AG20443 (cell line): ENCODE measurements around the gene TUBB6.

Experiments
- DNase-seq: peaks from one replicate; pipeline ENCODE4 v3.0.0; 2012; ENCODE audit warnings: low spot score, mixed read lengths

Gene TUBB6

DNA sequence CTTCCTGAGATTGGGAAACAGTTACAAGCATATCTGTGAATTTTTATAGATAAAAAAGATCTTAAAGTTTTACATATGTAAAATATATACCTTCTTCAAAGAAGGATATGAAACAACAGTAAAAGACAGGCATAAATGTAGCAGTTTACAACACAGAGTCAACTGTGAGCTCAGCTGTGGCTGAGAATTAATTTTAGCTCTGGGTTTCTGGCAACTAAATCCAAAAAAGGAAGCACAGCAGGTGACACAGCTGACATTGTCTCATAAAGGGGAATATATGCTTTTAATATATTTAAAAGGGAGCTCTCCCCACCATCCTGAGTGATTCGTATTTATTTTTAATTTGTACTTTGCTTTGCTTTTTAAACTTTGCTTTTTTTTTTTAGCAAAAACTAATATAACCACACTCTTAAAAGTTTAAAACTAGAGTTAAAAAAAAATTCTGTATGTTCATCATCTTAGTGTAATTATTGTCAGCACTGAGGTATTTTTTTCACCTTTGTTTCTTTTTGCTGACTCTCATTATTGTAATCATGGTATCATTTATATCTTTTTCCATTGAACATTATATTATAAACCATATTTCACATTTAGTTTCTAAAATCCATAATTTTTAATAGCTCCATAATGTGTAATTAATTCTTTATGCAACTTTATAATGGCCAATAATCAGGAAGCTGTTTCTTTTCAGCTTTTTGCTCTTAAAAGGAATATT lies 6.7 kb downstream of the TUBB6 start:
- no peak for DNase-seq

DNA sequence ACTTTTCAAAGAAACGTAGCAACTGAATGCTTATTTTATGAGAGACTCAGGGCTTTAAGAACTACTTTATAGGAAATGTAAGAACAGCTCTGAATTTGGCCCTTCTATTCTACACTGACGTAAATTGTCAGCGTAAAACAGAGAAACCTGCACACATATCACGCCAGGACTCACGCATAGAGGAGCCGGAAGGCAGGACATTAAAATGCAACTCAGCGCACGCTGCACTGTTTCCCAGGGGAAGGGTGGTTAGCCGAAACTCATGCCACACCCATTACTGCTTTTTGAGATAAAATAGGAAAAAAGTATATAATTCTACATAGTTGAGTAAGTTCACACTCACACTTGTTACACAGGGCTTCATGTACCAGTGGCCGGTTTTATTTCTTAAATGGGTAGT lies 7.4 kb downstream of the TUBB6 start:
- DNase-seq = no peak

DNA sequence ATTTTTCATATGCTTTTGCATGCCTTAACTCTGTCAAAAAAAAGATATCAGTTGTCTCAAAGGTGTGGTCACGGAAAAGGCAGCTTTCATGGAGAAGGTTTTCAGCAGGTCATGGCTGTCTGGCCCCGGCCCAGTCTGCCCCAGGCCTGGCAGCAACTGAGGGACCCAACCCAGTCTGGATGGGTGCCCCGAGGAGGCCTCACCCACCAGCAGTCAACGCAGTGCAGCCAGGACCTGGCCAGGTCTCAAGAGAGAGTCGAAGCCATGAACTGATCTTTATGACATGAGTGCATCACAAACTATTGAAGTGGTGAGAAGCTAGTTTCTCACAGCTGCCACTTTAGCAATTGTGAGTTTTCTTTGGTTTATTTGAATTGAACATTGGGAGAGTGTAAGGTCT lies 7.9 kb downstream of the TUBB6 start:
- no peak for DNase-seq

DNA sequence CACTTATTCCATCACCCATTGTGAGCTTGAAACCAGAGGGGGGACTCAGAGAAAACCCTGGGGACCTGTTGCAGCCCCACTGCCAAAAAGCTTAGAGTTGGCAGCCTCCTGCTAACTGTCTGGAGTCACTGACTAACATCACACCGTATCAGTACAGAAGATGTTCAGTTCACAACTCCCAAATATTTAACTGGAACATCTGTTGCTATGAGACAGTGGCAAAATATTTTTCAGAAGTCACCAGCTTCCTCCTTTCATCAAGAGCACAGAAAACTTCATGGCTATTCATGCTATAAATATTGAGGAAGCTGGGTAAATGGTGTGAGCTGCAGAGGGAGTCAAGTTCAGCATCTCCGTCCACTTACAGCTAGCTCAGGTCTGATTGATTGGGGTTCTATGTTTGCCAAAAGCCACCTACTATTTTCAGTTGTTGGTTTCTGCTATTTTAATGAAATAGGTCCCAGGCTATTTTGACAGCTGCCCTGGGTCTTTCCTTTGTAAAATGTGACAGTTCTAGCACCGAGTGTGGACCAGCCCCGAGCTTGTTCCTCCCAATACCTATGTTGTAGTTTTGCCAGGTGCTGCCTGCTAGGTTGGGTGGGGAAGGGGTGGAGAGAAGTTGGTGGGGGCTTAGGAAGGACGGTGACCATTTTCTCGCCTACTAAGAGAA lies 9.8 kb downstream of the TUBB6 start:
- peak; percentile 59 for DNase-seq

DNA sequence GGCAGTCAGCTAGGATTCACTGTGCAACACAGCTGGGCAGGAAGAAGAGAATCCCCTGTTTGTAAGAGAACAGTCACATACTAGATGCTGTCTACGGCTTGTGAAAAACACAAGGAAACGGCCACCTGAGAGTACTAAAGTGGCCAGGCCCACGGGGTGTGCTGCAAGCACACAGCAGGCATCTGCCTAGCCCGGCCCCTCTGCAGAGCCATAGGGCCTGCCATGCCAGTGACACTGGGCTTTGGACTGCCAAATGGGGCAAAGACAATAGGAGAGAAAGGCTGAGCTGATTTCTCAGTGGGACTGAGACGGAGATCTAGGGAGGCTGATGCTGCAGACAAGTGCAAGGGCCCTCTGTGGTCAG lies 10.3 kb downstream of the TUBB6 start:
- no peak for DNase-seq

DNA sequence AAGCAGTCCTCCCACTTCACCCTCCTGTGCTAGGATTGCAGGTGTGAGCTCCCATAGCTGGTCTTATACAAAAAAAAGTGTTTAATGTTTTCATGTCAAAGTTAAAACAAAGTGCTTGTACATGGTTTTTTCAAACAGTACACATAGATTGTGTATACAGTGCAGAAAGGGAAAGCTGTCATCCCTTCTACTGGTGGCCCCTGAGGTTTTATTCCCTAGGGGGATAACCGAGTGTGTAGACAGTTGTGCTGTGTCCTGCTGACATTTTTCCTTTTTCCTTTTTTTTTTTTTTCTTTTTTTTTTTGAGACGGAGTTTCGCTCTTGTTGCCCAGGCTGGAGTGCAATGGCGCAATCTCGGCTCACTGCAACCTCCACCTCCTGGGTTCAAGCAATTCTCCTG lies 10.8 kb downstream of the TUBB6 start:
- no peak for DNase-seq

DNA sequence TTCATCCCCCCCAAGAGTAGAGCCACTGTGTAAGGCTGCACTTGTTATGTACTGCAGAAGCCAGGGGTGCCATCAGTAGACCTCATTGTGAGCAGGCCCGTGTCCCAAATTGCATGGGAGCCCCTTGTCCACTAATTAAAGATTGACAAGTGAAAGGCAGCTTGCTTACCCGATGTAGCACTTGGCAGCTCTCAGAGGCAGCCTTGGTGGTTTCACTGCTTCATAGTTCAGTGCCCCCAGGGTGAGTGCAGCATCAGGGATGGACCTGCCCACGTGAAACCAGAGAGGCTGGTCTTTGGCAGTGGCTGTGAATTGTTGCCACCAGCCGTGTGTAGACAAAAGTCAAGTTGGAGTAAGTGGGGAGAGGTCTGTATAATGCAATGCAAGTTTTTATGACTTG lies 13.3 kb downstream of the TUBB6 start:
- no peak for DNase-seq

DNA sequence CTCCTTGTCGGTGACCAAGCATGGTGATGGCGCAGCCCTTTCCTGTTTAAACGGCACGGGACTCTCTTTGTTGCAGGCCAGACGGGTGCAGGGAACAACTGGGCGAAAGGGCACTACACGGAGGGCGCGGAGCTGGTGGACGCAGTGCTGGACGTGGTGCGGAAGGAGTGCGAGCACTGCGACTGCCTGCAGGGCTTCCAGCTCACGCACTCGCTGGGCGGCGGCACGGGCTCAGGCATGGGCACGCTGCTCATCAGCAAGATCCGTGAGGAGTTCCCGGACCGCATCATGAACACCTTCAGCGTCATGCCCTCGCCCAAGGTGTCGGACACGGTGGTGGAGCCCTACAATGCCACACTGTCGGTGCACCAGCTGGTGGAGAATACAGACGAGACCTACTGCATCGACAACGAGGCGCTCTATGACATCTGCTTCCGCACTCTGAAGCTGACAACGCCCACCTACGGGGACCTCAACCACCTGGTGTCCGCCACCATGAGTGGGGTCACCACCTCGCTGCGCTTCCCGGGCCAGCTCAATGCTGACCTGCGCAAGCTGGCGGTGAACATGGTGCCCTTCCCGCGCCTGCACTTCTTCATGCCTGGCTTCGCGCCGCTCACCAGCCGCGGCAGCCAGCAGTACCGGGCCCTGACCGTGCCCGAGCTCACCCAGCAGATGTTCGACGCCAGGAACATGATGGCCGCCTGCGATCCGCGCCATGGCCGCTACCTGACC lies 17.1 kb downstream of the TUBB6 start:
- no peak for DNase-seq

DNA sequence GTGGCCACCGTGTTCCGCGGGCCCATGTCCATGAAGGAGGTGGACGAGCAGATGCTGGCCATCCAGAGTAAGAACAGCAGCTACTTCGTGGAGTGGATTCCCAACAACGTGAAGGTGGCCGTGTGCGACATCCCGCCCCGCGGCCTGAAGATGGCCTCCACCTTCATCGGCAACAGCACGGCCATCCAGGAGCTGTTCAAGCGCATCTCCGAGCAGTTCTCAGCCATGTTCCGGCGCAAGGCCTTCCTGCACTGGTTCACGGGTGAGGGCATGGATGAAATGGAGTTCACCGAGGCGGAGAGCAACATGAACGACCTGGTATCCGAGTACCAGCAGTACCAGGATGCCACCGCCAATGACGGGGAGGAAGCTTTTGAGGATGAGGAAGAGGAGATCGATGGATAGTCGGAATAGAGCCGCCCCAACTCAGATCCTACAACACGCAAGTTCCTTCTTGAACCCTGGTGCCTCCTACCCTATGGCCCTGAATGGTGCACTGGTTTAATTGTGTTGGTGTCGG lies 17.7 kb downstream of the TUBB6 start:
- no peak for DNase-seq

DNA sequence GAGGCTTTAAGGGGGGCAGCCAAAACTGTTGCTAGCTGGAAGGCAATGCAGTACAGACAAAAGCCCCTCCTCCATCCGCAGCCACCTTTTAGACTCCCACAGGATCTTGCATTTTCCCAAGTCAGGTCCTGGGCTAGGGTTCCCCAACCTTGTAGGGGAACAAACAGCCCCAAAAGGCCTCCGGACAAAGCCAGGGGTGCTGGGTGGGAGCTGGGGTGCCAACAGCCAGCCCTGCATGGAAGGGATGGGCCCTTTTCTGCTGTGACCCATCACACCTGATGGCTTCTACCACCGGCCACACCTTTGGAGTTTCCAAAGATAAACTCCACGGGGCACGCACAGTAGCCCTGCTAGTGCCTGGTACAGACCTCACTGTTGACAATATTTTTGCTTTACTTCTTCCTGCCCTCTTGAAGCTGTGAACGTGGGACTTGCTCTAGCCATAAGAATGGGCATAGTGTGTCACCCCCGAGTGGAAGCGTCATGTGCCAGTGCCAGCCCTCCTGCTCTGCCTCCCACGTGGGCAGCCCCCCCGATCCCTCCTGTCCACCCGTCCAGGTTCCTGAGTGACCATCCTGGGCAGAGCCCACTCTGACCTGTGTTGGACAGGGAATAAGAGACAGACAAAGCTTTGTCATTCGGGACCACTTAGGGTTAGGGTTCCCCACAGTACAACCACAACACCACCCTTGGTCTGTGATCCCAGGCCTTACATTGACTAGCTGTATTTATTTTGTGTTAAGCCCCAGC lies 18.8 kb downstream of the TUBB6 start:
- no peak for DNase-seq

DNA sequence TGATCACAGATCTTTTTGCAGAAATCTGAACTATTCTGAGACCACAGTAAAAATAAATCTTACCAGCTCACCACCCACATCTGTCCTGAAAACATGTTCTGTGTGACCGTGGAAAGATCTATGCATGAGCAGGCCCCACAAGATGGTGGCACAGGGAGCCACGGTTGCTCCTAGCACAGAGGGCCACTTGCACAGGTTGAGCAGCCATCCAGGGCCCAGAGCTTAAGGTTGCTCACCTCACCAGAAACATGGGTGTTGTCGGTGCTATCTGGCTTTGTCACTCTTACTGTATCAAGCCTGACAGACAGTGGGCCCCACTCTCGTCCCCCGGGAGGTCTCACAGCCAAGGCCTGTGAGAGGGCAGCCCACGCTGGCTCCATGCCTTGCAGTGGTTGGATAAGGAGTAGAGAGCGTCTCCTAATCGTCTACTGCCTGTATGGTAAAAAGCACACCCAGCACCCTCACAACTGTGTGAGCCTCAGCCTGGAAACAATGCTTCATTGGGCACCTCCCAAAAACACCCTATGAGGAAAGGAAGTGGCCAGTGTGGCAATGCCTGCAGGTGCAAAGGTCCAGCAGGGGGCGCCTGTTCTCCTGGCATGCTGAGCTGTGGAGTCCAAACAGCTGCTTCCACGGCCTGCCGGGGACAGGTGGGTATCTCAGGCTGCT lies 19.6 kb downstream of the TUBB6 start:
- peak; percentile 90 for DNase-seq

DNA sequence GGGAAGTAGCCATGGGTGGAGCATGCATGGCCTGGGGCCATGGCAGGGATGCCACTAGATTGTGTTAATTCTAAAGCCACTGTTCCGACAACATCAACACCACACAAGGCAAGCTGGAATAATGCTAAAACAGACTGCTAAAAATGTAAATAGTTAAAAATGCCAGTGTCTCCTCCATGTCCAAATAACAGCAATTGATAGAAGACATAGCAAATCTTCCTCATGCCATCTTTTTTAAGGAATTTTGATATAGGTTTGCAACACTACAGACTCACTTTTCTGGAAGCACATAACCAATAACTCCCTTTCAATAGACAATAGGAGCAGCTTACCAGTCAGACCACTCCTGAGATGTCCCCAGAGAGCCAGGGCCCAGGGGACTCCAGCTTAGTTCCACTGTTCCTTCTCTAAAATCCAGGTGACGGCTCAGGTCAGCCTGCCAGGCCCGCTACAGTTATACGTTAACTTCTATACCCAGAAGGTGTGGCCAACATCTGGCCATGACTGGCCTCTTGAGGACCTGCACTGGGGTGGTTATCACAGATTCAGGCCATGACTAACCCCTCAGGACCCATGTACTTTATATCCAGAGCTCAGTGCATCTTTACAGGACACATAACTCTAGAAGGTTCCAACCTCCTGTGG lies 20.3 kb downstream of the TUBB6 start:
- DNase-seq = no peak

DNA sequence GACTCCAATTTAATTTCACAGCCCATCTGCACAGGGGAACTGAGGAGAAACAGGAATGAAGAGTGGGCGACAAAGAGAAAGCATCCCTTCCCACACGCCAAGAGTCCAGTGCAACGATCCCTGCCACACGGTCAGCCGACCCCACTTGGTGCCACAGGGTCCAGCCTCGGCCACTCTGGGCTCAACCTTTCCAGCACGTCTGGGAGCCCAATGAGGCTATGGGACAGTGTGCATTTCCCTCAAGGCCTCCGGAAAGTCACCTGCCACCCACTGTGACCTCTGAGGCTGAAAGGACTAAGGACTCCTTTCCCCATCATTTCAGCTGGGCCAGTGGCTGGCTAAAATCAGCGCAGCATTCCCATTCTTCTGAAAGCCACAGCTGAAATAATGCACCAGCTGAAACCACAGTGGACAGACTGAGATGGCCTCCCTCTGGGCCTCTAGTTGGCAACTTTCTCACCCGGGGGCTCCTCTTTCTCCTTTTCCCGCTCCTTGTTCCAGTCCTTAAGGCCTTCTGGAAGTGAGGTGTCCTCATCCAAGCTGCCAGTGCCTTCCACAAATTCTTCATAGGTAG lies 21.2 kb downstream of the TUBB6 start:
- DNase-seq = no peak

DNA sequence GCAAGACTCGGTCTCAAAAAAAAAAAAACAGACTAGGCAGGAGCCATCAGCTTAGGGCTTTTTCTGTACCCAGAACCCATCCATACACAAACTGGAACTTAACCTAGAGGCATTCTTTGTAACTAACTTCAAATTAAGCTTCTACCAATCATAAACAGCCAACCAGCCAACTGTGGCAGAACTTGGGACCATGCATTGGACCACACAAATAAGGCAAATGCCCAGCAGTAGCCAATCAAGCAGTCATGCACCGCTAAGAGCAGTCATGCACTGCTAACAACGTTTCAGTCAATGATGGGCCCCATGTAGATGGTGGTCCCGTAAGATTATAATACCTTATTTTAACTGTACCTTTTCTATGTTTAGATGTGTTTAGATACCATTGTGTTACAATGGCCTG lies 22.7 kb downstream of the TUBB6 start:
- DNase-seq = no peak

DNA sequence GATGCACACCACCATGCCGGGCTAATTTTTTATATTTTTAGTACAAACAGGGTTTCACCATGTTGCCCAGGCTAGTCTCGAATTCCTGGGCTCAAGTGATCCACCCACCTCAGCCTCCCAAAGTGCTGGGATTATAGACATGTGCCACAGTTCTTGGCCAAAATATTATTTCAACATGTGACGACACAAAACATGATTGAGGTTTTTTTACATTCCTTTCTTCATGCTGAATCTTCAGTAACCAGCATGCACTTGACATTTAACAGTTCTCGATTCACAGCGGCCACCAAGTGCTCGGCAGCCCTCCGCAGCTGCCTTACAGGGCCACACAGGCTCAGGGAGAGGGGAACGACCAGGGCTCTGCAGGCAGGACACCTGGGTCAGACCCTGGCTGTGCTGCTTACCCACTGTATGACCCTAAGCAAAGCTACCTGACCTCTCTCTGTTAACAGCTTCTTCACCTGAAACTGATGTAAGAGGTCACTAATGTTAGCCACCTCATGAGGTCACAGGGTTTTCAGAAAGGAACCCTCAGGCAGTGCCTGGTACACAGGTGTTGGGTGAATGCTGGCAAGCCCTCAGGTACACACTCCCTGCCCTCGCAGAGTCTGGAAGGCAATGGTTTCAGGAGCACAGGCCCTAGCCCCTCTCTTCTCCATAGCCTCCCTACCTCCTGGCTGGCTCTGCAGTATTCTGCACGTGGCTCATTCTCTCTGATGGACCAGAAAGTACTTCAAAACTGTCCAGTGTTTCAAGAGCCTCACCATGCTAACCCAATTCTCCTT lies 25.7 kb downstream of the TUBB6 start:
- DNase-seq = no peak

DNA sequence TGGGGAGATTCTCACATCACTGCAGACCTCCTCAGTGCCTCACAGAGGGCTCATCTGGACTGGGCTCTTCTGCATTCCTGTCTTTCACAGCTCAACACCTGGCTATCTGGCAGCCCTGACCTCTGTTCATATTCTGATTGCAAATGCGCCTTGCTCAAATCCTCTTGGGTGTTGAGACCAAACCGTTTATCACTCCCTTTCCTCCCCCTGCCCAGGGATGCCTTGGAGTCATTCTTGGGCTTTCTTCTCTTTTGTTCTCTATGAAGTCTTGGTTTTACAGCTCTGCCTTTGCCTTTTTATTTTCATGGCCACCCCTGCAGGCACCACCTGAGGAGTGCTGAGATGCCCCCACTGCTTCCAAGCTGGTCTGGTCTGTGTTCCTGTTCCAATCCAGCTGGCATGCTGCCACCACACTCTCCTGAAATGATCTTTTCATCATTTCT lies 26.3 kb downstream of the TUBB6 start:
- no peak for DNase-seq

DNA sequence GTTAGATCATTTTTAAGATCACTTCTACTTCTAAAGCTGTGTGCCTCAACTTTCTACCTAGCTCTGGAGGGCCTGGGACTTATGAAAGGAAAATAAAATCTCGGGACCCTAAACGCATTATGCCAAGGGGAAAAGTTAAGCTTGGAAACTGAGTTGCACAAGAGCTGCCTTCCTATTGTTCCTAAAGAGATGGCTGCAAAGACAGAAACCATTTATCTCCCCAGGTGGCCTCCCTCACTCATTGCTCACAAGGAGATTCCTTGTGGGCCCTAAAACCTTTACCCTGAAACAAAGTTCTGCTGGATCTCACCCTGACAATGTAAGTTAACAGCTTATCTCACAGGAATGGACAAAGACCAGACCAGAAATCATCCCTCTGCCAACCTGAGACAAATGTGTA lies 26.8 kb downstream of the TUBB6 start:
- DNase-seq = no peak

DNA sequence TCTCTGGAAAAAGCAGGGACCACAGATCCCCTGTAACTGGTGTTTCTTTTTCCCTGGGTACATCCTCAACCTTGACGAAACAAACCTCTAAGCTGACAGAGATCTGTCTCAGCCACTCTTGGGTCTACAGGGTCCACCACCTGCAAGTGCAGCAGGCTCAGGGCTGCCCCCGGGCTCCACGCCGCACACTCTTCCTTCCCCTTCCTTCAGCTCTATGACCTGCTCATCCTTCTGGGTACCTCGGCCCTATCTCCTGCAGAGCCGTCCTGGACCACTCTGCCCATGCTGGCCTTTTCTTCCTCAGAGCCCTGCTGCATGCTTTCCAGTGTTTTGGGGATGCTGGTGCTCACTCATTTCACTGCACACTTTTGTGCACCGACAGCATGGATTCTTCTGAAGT lies 27.5 kb downstream of the TUBB6 start:
- DNase-seq = no peak

DNA sequence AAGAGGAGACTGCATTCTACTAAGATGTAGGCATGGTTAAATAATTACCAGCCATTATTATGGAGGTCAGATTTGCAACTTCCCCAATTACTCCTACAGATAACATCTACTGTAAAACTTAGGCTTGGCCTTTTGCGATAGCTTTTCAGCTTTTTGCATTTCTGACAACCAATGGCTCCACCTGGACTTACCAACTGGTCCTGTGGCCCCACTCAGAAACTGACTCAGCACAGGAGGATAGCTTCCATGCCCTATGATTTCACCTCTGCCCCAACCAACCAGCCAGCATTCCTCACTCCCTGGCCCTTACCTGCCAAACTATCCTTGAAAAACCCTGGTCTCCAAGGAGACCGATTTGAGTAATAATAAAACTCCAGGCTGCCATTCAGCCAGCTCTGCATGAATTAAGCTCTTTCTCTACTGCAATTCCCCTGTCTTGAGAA lies 28.2 kb downstream of the TUBB6 start:
- DNase-seq = no peak

DNA sequence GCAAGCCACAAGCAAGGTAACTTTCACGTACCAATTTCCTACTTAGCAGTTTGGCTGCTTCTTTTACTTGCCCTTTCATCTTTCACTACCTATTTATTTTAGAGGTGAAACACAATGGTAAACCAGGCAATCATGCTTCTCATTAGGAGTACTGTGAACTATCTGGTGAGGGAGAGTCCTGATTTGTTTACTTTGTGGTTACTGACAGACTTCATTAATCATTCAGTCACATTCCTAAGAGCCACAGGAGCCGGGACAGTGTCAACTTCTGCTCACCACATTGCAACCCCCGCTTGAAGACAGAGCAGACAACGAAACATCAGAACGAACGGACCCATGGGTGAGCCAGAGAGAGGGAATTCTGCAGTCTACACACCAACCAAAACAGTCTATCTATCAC lies 28.8 kb downstream of the TUBB6 start:
- no peak for DNase-seq
